ENCODE data around the gene PRKN. TPM values are rescaled to one million over a fixed set of nuclear protein-coding genes. Genes with fewer than 3 reads are reported as not detected.

PRKN gene
- total and polyA plus RNA-seq, 9 of the 15 experiments (the other 6 are each of a cell fraction or from before 2014, with no cell fraction given): 0.03 to 0.96 (median 0.15) TPM; not detected in 2

DNA sequence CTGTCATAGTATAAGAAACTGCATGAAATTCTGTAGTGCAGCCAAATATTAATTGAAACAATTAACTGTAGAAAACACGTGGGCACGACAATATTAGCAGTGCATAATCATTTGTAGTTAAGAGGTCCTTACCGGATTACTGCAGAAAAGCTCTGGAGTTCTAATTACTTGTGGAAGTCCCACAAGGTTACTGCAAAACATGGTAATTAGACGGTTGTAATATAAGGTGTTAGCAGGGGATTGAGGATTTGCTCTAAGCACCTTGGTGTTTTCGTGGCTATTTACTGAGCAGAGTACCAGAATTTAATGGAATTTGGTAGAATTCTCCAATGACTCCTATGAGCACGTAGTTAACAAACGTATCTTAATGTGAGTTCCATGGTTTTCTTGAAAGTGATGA, 980.1 kb downstream of the PRKN start:
- H3K9ac ChIP-seq (ENCODE audit: insufficient read depth in 1 of 2, low read depth in 2 of 2, low read length in 2 of 2): no peak overlapping the region
- no peaks in the 10 kb centered on the region; a peak in 1 of 5 replicates for H3K27me3 ChIP-seq (ENCODE audit: control insufficient read depth in 2 of 2, insufficient read depth in 2 of 2, low read length in 2 of 2)
- CTCF ChIA-PET (ENCODE audit: low intra/inter-chr PET ratio): no interaction called here
- WGBS (ENCODE audit: insufficient coverage, low coverage, missing lambda C conversion rate): 0% methylated on average over 7 of the region's 7 CpGs
- H3K4me1 ChIP-seq (replicated peaks in 1 of 2; ENCODE audit: control insufficient read depth in 2 of 2, insufficient read depth in 2 of 2, low read length in 2 of 2): no peaks in the 10 kb centered on the region
- intact Hi-C loops (cut with micrococcal nuclease) (no loop called here), in situ Hi-C loops (cut with MboI) (no loop called here)
- H3K27ac ChIP-seq (ENCODE audit: extremely low read depth, low read depth, low read length): no peak overlapping the region
- H2AFZ ChIP-seq (ENCODE audit: low read depth, low read length): no peak overlapping the region
- H3K79me2 ChIP-seq (ENCODE audit: control insufficient read depth, insufficient read depth, low read length): no peaks in the 10 kb centered on the region
- no peaks in the 10 kb centered on the region for H3K9me3 ChIP-seq (replicated peaks; ENCODE audit: control insufficient read depth, insufficient read depth, low read depth, low read length)
- no peak overlapping the region for H3K4me3 ChIP-seq
- H3K9me1 ChIP-seq (ENCODE audit: control insufficient read depth, insufficient read depth, low read length): no peaks in the 10 kb centered on the region
- no peaks in the 10 kb centered on the region for H3K36me3 ChIP-seq (ENCODE audit: control insufficient read depth, insufficient read depth, low read length)
- BruUV-seq (replicated peaks): no TSS peak
- FAIRE-seq (no peak), DNase-seq (ENCODE audit: extremely low read depth in 1 of 4, low spot score in 3 of 4) (no peak), ATAC-seq (no peak)
- POLR2A ChIA-PET: interaction anchor here (0.7 kb wide), 1 partner anchor 50 kb away, joined by 3 read pairs; no protein-coding TSS in a partner anchor
- H4K20me1 ChIP-seq (replicated peaks; ENCODE audit: control insufficient read depth, insufficient read depth, low read length): no peaks in the 10 kb centered on the region
- H3K4me2 ChIP-seq (ENCODE audit: insufficient read depth, low read length): no peak overlapping the region
- no peak for TF ChIP-seq JUN (IDR thresholded peaks at IDR 0.05; ENCODE audit: borderline replicate concordance, low read depth, low read length)
- TF ChIP-seq JUN (CRISPR knock-in tag; IDR thresholded peaks at IDR 0.05; ENCODE audit: borderline replicate concordance): no peak
- TF ChIP-seq ZNF766 (CRISPR knock-in tag; conservative IDR thresholded peaks at IDR 0.05): no peak
- TF ChIP-seq ZNF644 (tag; IDR thresholded peaks at IDR 0.05; ENCODE audit: low read depth): no peak
- no peak for TF ChIP-seq HNRNPLL (IDR thresholded peaks at IDR 0.05; ENCODE audit: low read depth, low read length, poor library complexity, severe bottlenecking)
- TF ChIP-seq, protein P1, sequence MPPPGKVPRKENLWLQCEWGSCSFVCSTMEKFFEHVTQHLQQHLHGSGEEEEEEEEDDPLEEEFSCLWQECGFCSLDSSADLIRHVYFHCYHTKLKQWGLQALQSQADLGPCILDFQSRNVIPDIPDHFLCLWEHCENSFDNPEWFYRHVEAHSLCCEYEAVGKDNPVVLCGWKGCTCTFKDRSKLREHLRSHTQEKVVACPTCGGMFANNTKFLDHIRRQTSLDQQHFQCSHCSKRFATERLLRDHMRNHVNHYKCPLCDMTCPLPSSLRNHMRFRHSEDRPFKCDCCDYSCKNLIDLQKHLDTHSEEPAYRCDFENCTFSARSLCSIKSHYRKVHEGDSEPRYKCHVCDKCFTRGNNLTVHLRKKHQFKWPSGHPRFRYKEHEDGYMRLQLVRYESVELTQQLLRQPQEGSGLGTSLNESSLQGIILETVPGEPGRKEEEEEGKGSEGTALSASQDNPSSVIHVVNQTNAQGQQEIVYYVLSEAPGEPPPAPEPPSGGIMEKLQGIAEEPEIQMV (tag; conservative IDR thresholded peaks at IDR 0.05; ENCODE audit: low read depth): no peak
- TF ChIP-seq ZNF184 (CRISPR knock-in tag; IDR thresholded peaks at IDR 0.05): no peak
- TF ChIP-seq POLR2A (conservative IDR thresholded peaks at IDR 0.05): no peak
- TF ChIP-seq, protein P2, sequence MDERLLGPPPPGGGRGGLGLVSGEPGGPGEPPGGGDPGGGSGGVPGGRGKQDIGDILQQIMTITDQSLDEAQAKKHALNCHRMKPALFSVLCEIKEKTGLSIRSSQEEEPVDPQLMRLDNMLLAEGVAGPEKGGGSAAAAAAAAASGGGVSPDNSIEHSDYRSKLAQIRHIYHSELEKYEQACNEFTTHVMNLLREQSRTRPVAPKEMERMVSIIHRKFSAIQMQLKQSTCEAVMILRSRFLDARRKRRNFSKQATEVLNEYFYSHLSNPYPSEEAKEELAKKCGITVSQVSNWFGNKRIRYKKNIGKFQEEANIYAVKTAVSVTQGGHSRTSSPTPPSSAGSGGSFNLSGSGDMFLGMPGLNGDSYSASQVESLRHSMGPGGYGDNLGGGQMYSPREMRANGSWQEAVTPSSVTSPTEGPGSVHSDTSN (CRISPR knock-in tag; IDR thresholded peaks at IDR 0.05; ENCODE audit: low read depth): no peak
- TF ChIP-seq, protein P2 (tag; conservative IDR thresholded peaks at IDR 0.05; ENCODE audit: low read depth): no peak
- TF ChIP-seq, protein P3, sequence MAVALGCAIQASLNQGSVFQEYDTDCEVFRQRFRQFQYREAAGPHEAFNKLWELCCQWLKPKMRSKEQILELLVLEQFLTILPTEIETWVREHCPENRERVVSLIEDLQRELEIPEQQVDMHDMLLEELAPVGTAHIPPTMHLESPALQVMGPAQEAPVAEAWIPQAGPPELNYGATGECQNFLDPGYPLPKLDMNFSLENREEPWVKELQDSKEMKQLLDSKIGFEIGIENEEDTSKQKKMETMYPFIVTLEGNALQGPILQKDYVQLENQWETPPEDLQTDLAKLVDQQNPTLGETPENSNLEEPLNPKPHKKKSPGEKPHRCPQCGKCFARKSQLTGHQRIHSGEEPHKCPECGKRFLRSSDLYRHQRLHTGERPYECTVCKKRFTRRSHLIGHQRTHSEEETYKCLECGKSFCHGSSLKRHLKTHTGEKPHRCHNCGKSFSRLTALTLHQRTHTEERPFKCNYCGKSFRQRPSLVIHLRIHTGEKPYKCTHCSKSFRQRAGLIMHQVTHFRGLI (CRISPR knock-in tag; IDR thresholded peaks at IDR 0.05): no peak
- no peak for TF ChIP-seq ZNF280A (IDR thresholded peaks at IDR 0.05; ENCODE audit: low read depth, partially characterized antibody)
- TF ChIP-seq, protein P4, sequence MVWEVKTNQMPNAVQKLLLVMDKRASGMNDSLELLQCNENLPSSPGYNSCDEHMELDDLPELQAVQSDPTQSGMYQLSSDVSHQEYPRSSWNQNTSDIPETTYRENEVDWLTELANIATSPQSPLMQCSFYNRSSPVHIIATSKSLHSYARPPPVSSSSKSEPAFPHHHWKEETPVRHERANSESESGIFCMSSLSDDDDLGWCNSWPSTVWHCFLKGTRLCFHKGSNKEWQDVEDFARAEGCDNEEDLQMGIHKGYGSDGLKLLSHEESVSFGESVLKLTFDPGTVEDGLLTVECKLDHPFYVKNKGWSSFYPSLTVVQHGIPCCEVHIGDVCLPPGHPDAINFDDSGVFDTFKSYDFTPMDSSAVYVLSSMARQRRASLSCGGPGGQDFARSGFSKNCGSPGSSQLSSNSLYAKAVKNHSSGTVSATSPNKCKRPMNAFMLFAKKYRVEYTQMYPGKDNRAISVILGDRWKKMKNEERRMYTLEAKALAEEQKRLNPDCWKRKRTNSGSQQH (CRISPR knock-in tag; IDR thresholded peaks at IDR 0.05): no peak
